Muscle of leg (tissue), 11 donors: ENCODE measurements around the gene OLA1. TPM values are rescaled to one million over a fixed set of nuclear protein-coding genes. Genes with fewer than 3 reads are reported as not detected.

ENCODE experiments used
- DNase-seq: peaks from one replicate; pipeline ENCODE4 v3.0.0; 2013
- H3K27ac ChIP-seq: one replicate; pipeline ENCODE4 v1.5.1; 2013; ENCODE audit warnings: mild to moderate bottlenecking, low read length, control low read depth
- H3K27me3 ChIP-seq: one replicate; pipeline ENCODE4 v1.6.1; 2013; ENCODE audit warnings: low read length; ENCODE audit not compliant: control insufficient read depth, insufficient read depth
- H3K36me3 ChIP-seq: one replicate; pipeline ENCODE4 v1.6.1; 2013; ENCODE audit warnings: low read length; ENCODE audit not compliant: control insufficient read depth, insufficient read depth
- H3K4me1 ChIP-seq: one replicate; pipeline ENCODE4 v1.6.1; 2013; ENCODE audit warnings: low read length; ENCODE audit not compliant: control insufficient read depth, insufficient read depth
- H3K4me3 ChIP-seq: one replicate; pipeline ENCODE4 v1.5.1; 2013; ENCODE audit warnings: low read length, control low read depth
- H3K9me3 ChIP-seq: replicated peaks from 2 replicates; pipeline ENCODE4 v1.6.1; 2013; ENCODE audit warnings: low read depth, low read length; ENCODE audit not compliant: control insufficient read depth
- WGBS: methylation state at CpG from one replicate; pipeline ENCODE4 v1.1.5; 2013; ENCODE audit warnings: missing lambda C conversion rate; ENCODE audit not compliant: insufficient coverage; 5-methylcytosine and 5-hydroxymethylcytosine counted together
- polyA plus RNA-seq, 8 donors: library from polyadenylated mRNA; unstranded; fragments of 120-200 nt; gene quantifications; one replicate each; pipeline versions ENCODE4 v1.2.1 to v1.2.3, GENCODE V29; 2013; ENCODE audit warnings: inconsistent platforms in 1 of 8, low replicate concordance in 1 of 8; ENCODE audit not compliant: insufficient read length in 8 of 8, insufficient read depth in 1 of 8
- total RNA-seq: library from RNA; stranded (reverse); fragments of 120-200 nt; gene quantifications from one replicate; pipeline ENCODE4 v1.2.4, GENCODE V29; 2013

The OLA1 gene
- total and polyA plus RNA-seq, 9 donors: 123 to 227 (median 186) TPM

DNA sequence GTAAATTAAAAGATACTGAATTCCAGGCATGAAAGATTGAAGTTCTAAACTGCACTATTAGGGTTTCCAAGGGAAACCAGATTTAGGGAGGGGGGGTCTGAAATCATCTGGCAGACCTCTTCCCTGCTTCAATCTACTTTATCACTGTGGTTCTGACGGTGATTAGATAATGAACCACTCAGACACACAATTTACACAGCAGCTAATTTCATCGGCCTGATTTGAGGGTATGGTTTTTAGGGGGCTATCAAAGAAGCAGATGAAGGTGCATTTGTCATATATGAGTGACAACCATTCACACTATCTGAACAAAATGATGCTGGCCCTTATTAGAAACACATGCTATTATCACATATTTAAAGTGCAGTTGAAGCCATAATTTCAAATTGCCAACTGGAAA is 106.0 kb downstream of the OLA1 start:
- DNase-seq: no peak
- peaks cover 5% of the 10 kb centered on the region for H3K9me3 ChIP-seq
- H3K36me3 ChIP-seq: peaks cover 8% of the 10 kb centered on the region
- no peak overlapping the region for H3K27ac ChIP-seq
- H3K4me3 ChIP-seq: no peak overlapping the region
- H3K27me3 ChIP-seq: no peaks in the 10 kb centered on the region
- H3K4me1 ChIP-seq: no peaks in the 10 kb centered on the region
- no CpG with 5 or more reads among the region's 2 CpGs for WGBS

DNA sequence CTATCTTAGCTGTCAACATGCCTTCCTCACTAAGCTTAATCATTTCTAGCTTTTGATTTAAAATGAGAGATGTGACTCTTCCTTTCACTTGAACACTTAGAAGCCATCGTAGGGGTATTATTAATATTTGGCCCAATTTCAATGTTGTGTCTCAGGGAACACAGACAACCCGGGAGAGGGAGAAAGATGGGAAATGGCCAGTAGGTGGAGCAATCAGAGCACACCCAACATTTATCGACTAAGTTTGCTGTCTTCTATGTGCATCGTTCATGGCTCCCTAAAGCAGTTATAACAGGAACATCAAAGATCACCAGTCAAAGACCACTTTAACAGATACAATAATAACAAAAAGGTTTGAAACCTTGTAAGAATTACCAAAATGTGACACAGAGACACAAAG is 110.2 kb downstream of the OLA1 start:
- no peak for DNase-seq
- H3K27me3 ChIP-seq: no peaks in the 10 kb centered on the region
- peaks cover 10% of the 10 kb centered on the region for H3K36me3 ChIP-seq
- peaks cover 10% of the 10 kb centered on the region for H3K9me3 ChIP-seq
- H3K4me1 ChIP-seq: no peaks in the 10 kb centered on the region
- H3K27ac ChIP-seq: no peak overlapping the region
- H3K4me3 ChIP-seq: no peak overlapping the region
- no CpG with 5 or more reads among the region's 4 CpGs for WGBS

DNA sequence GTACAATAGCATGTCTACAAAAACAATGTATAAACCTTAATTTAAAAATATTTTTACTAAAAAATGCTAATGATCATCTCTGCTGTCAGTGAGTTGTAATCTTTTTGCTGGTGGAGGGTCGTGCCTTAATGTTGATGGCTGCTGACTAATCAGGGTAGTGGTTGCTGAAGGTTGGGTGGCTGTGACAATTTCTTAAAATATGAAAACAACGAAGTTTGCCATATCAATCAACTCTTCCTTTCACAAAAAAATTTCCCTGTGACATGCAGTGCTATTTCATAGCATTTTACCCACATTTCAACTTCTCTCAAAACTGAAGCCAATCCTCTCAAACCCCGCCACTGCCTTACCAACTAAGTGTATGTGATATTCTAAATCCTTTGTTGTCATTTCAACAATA is 112.4 kb downstream of the OLA1 start:
- WGBS: no CpG with 5 or more reads among the region's 3 CpGs
- Histone ChIP-seq H3K27ac (no peak overlapping the region), H3K4me1 (no peaks in the 10 kb centered on the region), H3K9me3 (peaks cover 10% of the 10 kb centered on the region), H3K27me3 (no peaks in the 10 kb centered on the region), H3K36me3 (peaks cover 10% of the 10 kb centered on the region), H3K4me3 (no peak overlapping the region)
- no peak for DNase-seq

DNA sequence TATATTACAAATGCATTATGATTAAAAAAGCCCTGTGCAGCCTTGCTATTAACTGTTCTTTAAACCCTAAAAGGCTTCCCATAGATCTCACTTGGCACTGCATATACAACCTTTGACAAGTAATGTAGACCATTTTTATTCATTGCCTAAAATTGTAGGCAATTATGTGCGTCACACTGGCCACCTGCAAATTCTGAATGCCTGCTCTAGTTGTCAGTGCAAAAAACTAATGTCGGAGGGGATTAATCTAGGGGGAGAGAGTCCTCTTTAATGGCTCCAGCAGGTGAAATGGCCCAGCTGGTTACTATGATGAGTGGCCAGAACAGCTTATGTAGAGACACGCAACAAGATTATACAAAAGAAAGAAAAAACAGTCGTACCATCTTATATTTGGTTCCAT is 123.2 kb downstream of the OLA1 start:
- no peaks in the 10 kb centered on the region for H3K27me3 ChIP-seq
- no peak for DNase-seq
- H3K27ac ChIP-seq: no peak overlapping the region
- H3K9me3 ChIP-seq: no peaks in the 10 kb centered on the region
- no peaks in the 10 kb centered on the region for H3K4me1 ChIP-seq
- H3K4me3 ChIP-seq: no peak overlapping the region
- no peaks in the 10 kb centered on the region for H3K36me3 ChIP-seq
- 61% methylated on average over 2 of the region's 4 CpGs for WGBS

DNA sequence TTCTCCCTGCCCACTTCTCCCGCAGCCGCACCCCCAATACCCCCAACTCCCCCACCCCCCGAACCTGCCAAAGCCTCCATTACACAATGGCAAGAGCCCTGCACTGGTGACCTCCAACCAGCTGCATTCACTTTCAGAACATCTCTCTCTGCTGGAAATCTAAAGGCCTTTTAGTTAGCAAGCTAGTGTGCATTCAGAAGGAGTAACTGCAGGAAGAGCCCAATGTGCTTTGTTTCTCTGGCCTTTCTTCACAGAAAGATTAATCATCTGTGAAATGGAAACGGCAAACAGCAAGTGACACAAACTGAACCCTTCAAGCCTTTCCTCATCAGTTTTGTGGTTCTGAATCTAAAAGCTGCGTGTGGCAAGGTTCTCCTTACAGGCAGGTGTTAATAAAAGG is 124.2 kb downstream of the OLA1 start:
- Histone ChIP-seq H3K27me3 (no peaks in the 10 kb centered on the region), H3K9me3 (no peaks in the 10 kb centered on the region), H3K27ac (no peak overlapping the region), H3K4me1 (no peaks in the 10 kb centered on the region), H3K4me3 (no peak overlapping the region), H3K36me3 (no peaks in the 10 kb centered on the region)
- WGBS: no CpG with 5 or more reads among the region's 5 CpGs
- DNase-seq: no peak

DNA sequence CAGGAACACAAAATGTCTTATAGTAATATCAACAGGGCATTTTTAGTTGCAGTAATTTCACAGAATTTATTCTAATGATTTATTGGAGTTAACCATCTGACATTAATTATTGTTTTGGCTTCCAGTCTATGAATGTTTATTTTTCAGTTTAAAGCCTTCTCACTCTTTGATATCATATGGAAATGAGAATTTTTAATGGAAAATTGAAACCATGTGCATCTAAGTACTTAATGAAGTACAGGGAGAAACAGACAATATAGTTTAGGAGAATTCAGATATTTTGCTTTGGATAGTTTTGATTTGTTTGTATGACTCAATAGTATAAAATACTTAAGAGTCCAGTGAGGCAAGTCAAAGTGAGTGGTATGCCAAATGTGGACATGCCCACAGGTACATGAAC is 126.1 kb downstream of the OLA1 start:
- no peaks in the 10 kb centered on the region for H3K36me3 ChIP-seq
- H3K27ac ChIP-seq: no peak overlapping the region
- H3K4me1 ChIP-seq: no peaks in the 10 kb centered on the region
- DNase-seq: no peak
- no peaks in the 10 kb centered on the region for H3K27me3 ChIP-seq
- no peaks in the 10 kb centered on the region for H3K9me3 ChIP-seq
- no peak overlapping the region for H3K4me3 ChIP-seq

GRCh38 chr2:174121612-174122011 is 126.7 kb downstream of the OLA1 start:
- WGBS: no CpG with 5 or more reads among the region's 2 CpGs

DNA sequence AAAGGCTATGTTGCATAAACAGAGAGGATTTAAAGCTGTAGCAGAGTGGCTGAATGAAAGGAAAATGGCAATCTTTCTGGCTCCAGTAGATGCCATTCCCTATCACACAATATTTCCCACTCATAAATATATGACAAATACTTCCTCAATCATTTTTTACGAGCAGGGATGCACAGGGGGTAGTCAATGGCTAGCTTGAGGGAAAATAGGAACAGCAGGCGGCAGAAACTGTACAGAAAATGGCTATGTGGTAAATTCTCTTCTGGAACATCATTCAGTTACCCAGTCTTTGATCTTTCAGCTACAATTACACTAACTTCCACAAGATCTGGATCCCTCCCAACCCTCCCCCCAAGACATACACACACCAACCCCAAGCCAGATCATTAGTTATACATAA is 127.2 kb downstream of the OLA1 start:
- no CpG with 5 or more reads among the region's 2 CpGs for WGBS

More at GRCh38 chr2:174121612-174122011, 126.7 kb downstream of the OLA1 start:
- Histone ChIP-seq H3K4me3 (no peak overlapping the region), H3K27ac (no peak overlapping the region), H3K27me3 (no peaks in the 10 kb centered on the region), H3K36me3 (no peaks in the 10 kb centered on the region), H3K4me1 (no peaks in the 10 kb centered on the region), H3K9me3 (no peaks in the 10 kb centered on the region)
- DNase-seq: no peak

DNA sequence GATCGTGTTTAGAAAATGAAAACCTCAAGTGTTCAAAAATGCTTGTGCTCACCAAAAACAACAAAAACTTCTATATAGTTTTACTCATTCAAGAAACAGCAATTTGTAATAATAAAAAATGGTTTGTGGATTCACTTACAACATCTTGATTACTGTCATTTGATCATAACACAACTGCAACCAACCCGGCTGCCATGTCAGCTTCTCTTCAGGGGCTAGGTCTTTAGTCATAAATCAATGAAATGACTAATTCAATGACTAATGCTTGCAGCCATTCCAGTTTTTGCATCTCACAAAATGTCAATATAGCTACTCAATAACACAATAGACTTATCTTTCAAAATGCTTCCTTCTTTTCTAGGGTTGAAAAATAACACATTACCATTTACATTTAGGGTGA is 128.0 kb downstream of the OLA1 start:
- WGBS: 50% methylated on average over 1 of the region's 2 CpGs
- H3K4me1 ChIP-seq: no peaks in the 10 kb centered on the region
- no peak overlapping the region for H3K4me3 ChIP-seq
- no peak overlapping the region for H3K27ac ChIP-seq
- H3K9me3 ChIP-seq: no peaks in the 10 kb centered on the region
- no peaks in the 10 kb centered on the region for H3K36me3 ChIP-seq
- DNase-seq: no peak
- H3K27me3 ChIP-seq: no peaks in the 10 kb centered on the region

More for the DNA sequence above, 127.2 kb downstream of the OLA1 start:
- no peak for DNase-seq
- Histone ChIP-seq H3K4me1 (no peaks in the 10 kb centered on the region), H3K9me3 (no peaks in the 10 kb centered on the region), H3K36me3 (no peaks in the 10 kb centered on the region), H3K27ac (no peak overlapping the region), H3K4me3 (no peak overlapping the region), H3K27me3 (no peaks in the 10 kb centered on the region)

DNA sequence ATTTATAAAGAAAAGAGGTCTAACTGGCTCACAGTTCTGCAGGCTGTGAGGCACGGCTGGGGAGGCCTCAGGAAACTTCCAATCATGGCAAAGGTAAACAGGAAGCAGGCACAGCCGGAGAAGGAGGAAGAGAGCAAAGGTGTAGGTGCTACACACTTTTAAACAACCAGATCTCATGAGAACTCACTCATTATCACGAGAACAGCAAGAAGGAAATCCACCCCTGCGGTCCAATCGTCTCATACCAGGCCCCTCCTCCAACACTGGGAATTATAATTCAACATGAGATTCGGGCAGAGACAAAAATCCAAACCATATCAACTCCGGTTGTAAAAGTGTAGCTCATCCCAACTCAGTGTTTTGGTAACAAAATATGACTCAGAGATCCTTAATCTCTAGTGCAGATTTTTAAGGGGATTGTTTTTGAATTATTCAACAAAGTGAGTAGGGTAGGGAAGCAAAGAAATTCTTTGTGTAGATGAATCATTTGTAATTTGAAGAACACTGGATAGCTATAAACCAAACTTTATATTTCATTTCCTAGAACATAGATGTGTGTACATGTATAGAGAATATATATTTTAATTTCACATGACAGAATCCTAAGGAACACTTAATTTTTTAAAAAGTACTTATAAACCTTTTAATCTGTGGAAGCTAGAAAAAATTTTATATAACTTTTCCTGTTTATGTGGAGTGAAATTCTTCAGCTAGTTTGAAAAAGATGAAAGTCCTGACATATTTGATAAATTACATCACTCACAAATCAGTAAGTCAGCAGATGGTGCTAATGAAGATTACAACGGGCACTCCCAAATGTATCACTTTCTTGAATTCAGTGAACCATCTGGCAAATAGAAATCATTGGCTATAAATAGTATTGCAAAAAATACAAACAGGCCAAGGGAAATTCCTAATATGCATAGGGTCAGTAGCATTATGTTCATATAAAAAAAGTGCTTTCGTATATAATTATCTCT is 130.1 kb downstream of the OLA1 start:
- no peaks in the 10 kb centered on the region for H3K4me1 ChIP-seq
- WGBS: no CpG with 5 or more reads among the region's 9 CpGs
- peak; percentile 7 for DNase-seq
- no peaks in the 10 kb centered on the region for H3K36me3 ChIP-seq
- H3K9me3 ChIP-seq: no peaks in the 10 kb centered on the region
- H3K27ac ChIP-seq: no peak overlapping the region
- no peak overlapping the region for H3K4me3 ChIP-seq
- H3K27me3 ChIP-seq: no peaks in the 10 kb centered on the region
